ENCODE data around the gene EFCC1.

DNA sequence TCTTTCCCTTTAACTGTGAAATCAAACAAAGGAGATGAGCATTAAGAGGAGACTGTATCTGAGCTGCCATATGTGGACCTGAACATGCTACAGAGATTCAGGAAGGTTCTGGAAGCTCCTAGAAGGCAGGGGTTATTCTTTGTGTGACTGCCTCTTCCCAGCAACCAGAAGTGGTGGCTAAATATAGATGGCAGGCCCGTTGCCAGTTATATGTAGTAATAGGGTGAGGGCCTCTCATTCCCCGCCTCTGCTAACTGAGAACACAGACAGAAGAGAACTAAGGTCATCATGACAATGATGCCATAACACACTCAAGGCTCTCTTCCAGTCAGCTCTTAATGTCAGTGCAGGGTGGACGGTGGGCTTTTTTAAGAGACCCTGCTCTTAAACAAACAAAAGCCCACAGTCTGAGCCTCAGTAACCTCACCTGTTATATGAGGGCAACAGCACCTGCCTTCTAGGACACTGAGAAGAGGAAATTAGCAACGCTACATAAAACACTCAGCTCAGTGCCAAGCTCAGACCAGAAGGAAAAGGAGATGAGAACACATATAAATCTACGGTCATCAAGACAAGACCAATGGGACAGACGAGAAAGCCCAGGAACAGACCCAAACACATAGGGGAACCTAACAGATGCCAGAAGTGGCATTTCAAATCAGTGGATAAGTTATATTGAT, 29.5 kb upstream of the EFCC1 start:
- TF ChIP-seq, protein P1, sequence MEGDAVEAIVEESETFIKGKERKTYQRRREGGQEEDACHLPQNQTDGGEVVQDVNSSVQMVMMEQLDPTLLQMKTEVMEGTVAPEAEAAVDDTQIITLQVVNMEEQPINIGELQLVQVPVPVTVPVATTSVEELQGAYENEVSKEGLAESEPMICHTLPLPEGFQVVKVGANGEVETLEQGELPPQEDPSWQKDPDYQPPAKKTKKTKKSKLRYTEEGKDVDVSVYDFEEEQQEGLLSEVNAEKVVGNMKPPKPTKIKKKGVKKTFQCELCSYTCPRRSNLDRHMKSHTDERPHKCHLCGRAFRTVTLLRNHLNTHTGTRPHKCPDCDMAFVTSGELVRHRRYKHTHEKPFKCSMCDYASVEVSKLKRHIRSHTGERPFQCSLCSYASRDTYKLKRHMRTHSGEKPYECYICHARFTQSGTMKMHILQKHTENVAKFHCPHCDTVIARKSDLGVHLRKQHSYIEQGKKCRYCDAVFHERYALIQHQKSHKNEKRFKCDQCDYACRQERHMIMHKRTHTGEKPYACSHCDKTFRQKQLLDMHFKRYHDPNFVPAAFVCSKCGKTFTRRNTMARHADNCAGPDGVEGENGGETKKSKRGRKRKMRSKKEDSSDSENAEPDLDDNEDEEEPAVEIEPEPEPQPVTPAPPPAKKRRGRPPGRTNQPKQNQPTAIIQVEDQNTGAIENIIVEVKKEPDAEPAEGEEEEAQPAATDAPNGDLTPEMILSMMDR (IDR thresholded peaks at IDR 0.05): no peak
- TF ChIP-seq POLR2AphosphoS5 (IDR thresholded peaks at IDR 0.05) (peak in 1 of 3 donors; percentile 21), EP300 (IDR thresholded peaks at IDR 0.05; ENCODE audit: low read depth) (no peak)

Data from transverse colon (tissue), 4 donors.